NCI-H1092 (cell line): ENCODE results near the gene RHBG.
A peak's percentile ranks its signal among the peaks of the same experiment; 100 is the strongest.

Experiments used
- DNase-seq: peaks from one replicate; lab custom pipeline; 2025; lab: John Stamatoyannopoulos, UW

RHBG gene

GRCh38 chr1:156386949-156387869, 18.2 kb downstream of the RHBG start:
- DNase-seq: no peak

GRCh38 chr1:156387870-156388173, 18.8 kb downstream of the RHBG start:
- DNase-seq: no peak

GRCh38 chr1:156388174-156389137, 19.4 kb downstream of the RHBG start:
- no peak for DNase-seq

GRCh38 chr1:156389311-156389710, 20.3 kb downstream of the RHBG start:
- DNase-seq: no peak

GRCh38 chr1:156390469-156391365, 21.7 kb downstream of the RHBG start:
- no peak for DNase-seq

GRCh38 chr1:156391366-156391677, 22.3 kb downstream of the RHBG start:
- no peak for DNase-seq

GRCh38 chr1:156391701-156392100, 22.7 kb downstream of the RHBG start:
- DNase-seq: no peak

- DNase-seq: no peak
These were observed 23.4 kb downstream of the RHBG start for GRCh38 chr1:156392452-156392853.

- DNase-seq: no peak
These were observed 24.1 kb downstream of the RHBG start for GRCh38 chr1:156393095-156393494.

GRCh38 chr1:156394082-156394481, 25.1 kb downstream of the RHBG start:
- no peak for DNase-seq

- DNase-seq: peak; percentile 17
These were observed 25.9 kb downstream of the RHBG start for GRCh38 chr1:156394835-156395461.

GRCh38 chr1:156399355-156400125, 30.5 kb downstream of the RHBG start:
- DNase-seq: no peak

- DNase-seq: no peak
These were observed 31.4 kb downstream of the RHBG start for GRCh38 chr1:156400191-156400935.

GRCh38 chr1:156401041-156401574, 32.1 kb downstream of the RHBG start:
- no peak for DNase-seq

GRCh38 chr1:156401681-156402081, 32.7 kb downstream of the RHBG start:
- no peak for DNase-seq

- no peak for DNase-seq
These were observed 33.5 kb downstream of the RHBG start for GRCh38 chr1:156402331-156403020.

- DNase-seq: no peak
These were observed 36.7 kb downstream of the RHBG start for GRCh38 chr1:156405670-156406069.

- DNase-seq: no peak
These were observed 37.2 kb downstream of the RHBG start for GRCh38 chr1:156406251-156406650.

GRCh38 chr1:156407344-156407743, 38.3 kb downstream of the RHBG start:
- no peak for DNase-seq
